GM12878 (cell line): ENCODE measurements around the gene PGC. TPM values are rescaled to one million over a fixed set of nuclear protein-coding genes. Genes with fewer than 3 reads are reported as not detected.
A peak's percentile ranks its signal among the peaks of the same experiment; 100 is the strongest.

Experiments
- ASH2L ChIP-seq: fragments of 300-600, 200-600 bp; sonication (generic); IDR thresholded peaks from 2 replicates; pipeline ENCODE4 v1.6.1; 2017; ENCODE audit warnings: low read depth, mild to moderate bottlenecking, borderline replicate concordance
- ATF3 ChIP-seq: IDR thresholded peaks from 2 replicates; pipeline ENCODE4 v1.6.1; 2011; ENCODE audit warnings: low read depth, mild to moderate bottlenecking, low read length, moderate library complexity, borderline replicate concordance; ENCODE audit errors: extremely low read depth
- CBX3 ChIP-seq: fragments of 200-600 bp; sonication (generic); IDR thresholded peaks from 2 replicates; pipeline ENCODE4 v1.6.1; 2016; ENCODE audit warnings: low read depth, borderline replicate concordance
- ETV6 ChIP-seq, 2 experiments: fragments of 450-650 bp in 1 of 2; IDR thresholded peaks in 1 of 2; conservative IDR thresholded peaks in 1 of 2; 2 replicates each; pipeline ENCODE4 v1.6.1; 2014; ENCODE audit warnings: antibody characterized with exemption in 1 of 2, borderline replicate concordance in 1 of 2, low read depth in 1 of 2, mild to moderate bottlenecking in 1 of 2, moderate library complexity in 1 of 2
- IKZF1 ChIP-seq: fragments of 450-650 bp; conservative IDR thresholded peaks from 2 replicates; pipeline ENCODE4 v1.6.1; 2017; ENCODE audit warnings: antibody characterized with exemption, mild to moderate bottlenecking
- IRF4 ChIP-seq: IDR thresholded peaks from 2 replicates; pipeline ENCODE4 v1.6.1; 2011; ENCODE audit warnings: low read depth, low read length
- JUNB ChIP-seq: IDR thresholded peaks from 2 replicates; pipeline ENCODE4 v1.6.1; 2016; ENCODE audit warnings: antibody characterized with exemption, mild to moderate bottlenecking
- NFXL1 ChIP-seq: fragments of 450-650 bp; IDR thresholded peaks from 2 replicates; pipeline ENCODE4 v1.6.1; 2017; ENCODE audit warnings: antibody characterized with exemption, mild to moderate bottlenecking, borderline replicate concordance
- NR2C1 ChIP-seq: fragments of 450-650 bp; IDR thresholded peaks from 2 replicates; pipeline ENCODE4 v1.6.1; 2017; ENCODE audit warnings: antibody characterized with exemption, mild to moderate bottlenecking, moderate library complexity
- RAD51 ChIP-seq: fragments of 450-650 bp; IDR thresholded peaks from 2 replicates; pipeline ENCODE4 v1.6.1; 2016; ENCODE audit warnings: moderate library complexity, mild to moderate bottlenecking, inconsistent platforms
- RELA ChIP-seq: fragments of 450-650 bp; IDR thresholded peaks from 2 replicates; pipeline ENCODE4 v1.8.0; 2014; ENCODE audit warnings: borderline replicate concordance; ENCODE audit not compliant: partially characterized antibody
- TCF7 ChIP-seq: IDR thresholded peaks from 2 replicates; pipeline ENCODE4 v1.6.1; 2014; ENCODE audit warnings: antibody characterized with exemption, borderline replicate concordance
- YY1 ChIP-seq: IDR thresholded peaks from 2 replicates; pipeline ENCODE4 v1.6.1; 2011; ENCODE audit warnings: low read depth, mild to moderate bottlenecking, low read length
- ZNF687 ChIP-seq: fragments of 450-650 bp; IDR thresholded peaks from 2 replicates; pipeline ENCODE4 v1.6.1; 2017; ENCODE audit warnings: mild to moderate bottlenecking, moderate library complexity
- polyA plus RNA-seq, 11 experiments: library from polyadenylated mRNA; depleted of rRNA in 4 of 11; unstranded in 6 of 11; stranded (reverse) in 5 of 11; fragments of >200 nt; fragmentation: Nextera tagmentation in 4 of 11; fragmentation: Illumina TruSeq in 1 of 11; extraction: Ambion mirVana in 4 of 11; extraction: Trizol in 1 of 11; gene quantifications; 1 replicate in 1 of 11; 2 replicates in 10 of 11; pipeline versions ENCODE4 v1.2.1 to v1.2.3, GENCODE V29; 2011 to 2016; ENCODE audit warnings: inconsistent platforms in 2 of 11, missing spikeins in 2 of 11, low read depth in 1 of 11
- total RNA-seq, 4 experiments: library from RNA; depleted of rRNA in 3 of 4; stranded (reverse); fragments of >200 nt in 3 of 4; fragmentation: Illumina TruSeq in 1 of 4; extraction: Trizol in 1 of 4; gene quantifications; 2 replicates each; pipeline versions ENCODE4 v1.2.1 to v1.2.3, GENCODE V29; 2013 to 2021
- TF ChIP-seq, protein P1 (sequence below), 3 experiments: IDR thresholded peaks in 2 of 3; conservative IDR thresholded peaks in 1 of 3; 2 replicates each; pipeline ENCODE4 v1.5.1; 2011; ENCODE audit warnings: low read depth in 3 of 3, low read length in 3 of 3, mild to moderate bottlenecking in 3 of 3, control low read depth in 2 of 3, moderate library complexity in 2 of 3, inconsistent platforms in 1 of 3, mixed read lengths in 1 of 3; ENCODE audit not compliant: control insufficient read depth in 2 of 3, insufficient read depth in 1 of 3; ENCODE audit errors: extremely low read depth in 1 of 3
- TF ChIP-seq, protein P2 (sequence below): fragments of 450-650 bp; formaldehyde crosslinking; IDR thresholded peaks from 2 replicates; pipeline ENCODE4 v1.5.0; 2022; ENCODE audit warnings: mild to moderate bottlenecking, missing genetic modification characterization
- TF ChIP-seq, protein P3 (sequence below): IDR thresholded peaks from 2 replicates; pipeline ENCODE4 v1.6.1; 2011; ENCODE audit warnings: low read depth, low read length, improper control_type of control experiment, borderline replicate concordance

Gene PGC
- total and polyA plus RNA-seq, 10 of the 15 experiments (the other 5 are each of a cell fraction or from before 2014, with no cell fraction given): 0.26 TPM; not detected in 9

DNA sequence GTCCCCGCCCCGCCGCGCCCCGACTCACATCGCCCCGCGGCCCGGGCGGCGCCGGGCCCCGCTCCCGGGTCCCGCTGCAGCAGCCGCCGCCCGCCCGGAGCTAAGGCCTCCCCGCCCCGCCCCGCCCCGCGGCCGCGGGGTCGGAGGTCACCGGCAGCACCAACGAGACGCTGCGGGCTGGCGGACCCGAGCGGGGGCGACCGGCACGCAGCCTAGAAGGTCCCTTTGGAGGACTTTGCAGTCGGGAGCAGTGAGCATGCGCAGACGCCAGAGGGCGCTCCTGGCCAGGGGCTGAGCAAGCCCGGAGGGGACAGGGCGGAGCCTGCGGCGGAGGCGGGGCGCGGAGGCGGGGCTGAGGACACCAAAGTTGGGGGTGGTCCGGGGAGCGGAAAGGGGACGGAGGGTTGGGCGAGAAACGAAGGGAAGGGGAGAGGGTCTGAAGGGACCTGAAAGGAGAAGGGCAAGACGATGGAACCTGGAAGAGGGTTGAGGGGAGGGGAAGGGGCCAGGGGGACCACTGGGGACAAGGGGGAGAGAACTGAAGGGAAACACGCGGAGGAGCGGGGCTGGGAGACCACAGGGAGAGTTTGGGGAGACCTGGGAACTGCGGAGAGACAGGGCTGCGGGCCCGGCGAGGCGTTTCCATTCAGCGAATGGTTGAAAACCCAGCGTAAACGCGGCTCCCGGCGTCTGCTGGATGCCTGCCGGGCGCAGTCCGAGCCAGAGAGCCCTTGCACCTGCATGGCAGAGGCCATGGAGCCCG lies 32.8 kb upstream of the PGC start, which contains the start of gene FRS3 (continued):
- TF ChIP-seq ZNF687 (no peak), YY1 (peak; percentile 79), IRF4 (no peak), JUNB (no peak), NR2C1 (peak; percentile 97), ATF3 (no peak), CBX3 (no peak), IKZF1 (peak; percentile 81), ASH2L (no peak), RAD51 (no peak), NFXL1 (no peak), TCF7 (no peak), RELA (peak; percentile 92), ETV6 (conservative IDR thresholded peaks at IDR 0.05 in 1 of 2, IDR thresholded peaks at IDR 0.05 in 1 of 2; ENCODE audit: borderline replicate concordance in 1 of 2, low read depth in 1 of 2) (no peak)
- TF ChIP-seq, protein P1, sequence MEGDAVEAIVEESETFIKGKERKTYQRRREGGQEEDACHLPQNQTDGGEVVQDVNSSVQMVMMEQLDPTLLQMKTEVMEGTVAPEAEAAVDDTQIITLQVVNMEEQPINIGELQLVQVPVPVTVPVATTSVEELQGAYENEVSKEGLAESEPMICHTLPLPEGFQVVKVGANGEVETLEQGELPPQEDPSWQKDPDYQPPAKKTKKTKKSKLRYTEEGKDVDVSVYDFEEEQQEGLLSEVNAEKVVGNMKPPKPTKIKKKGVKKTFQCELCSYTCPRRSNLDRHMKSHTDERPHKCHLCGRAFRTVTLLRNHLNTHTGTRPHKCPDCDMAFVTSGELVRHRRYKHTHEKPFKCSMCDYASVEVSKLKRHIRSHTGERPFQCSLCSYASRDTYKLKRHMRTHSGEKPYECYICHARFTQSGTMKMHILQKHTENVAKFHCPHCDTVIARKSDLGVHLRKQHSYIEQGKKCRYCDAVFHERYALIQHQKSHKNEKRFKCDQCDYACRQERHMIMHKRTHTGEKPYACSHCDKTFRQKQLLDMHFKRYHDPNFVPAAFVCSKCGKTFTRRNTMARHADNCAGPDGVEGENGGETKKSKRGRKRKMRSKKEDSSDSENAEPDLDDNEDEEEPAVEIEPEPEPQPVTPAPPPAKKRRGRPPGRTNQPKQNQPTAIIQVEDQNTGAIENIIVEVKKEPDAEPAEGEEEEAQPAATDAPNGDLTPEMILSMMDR (IDR thresholded peaks at IDR 0.05 in 2 of 3, conservative IDR thresholded peaks at IDR 0.05 in 1 of 3; ENCODE audit: control insufficient read depth in 2 of 3, extremely low read depth in 1 of 3, insufficient read depth in 1 of 3, low read depth in 3 of 3, low read length in 3 of 3): peak; percentile 94 to 99 (median 97); a peak in 5 of 6 replicates
- TF ChIP-seq, protein P2, sequence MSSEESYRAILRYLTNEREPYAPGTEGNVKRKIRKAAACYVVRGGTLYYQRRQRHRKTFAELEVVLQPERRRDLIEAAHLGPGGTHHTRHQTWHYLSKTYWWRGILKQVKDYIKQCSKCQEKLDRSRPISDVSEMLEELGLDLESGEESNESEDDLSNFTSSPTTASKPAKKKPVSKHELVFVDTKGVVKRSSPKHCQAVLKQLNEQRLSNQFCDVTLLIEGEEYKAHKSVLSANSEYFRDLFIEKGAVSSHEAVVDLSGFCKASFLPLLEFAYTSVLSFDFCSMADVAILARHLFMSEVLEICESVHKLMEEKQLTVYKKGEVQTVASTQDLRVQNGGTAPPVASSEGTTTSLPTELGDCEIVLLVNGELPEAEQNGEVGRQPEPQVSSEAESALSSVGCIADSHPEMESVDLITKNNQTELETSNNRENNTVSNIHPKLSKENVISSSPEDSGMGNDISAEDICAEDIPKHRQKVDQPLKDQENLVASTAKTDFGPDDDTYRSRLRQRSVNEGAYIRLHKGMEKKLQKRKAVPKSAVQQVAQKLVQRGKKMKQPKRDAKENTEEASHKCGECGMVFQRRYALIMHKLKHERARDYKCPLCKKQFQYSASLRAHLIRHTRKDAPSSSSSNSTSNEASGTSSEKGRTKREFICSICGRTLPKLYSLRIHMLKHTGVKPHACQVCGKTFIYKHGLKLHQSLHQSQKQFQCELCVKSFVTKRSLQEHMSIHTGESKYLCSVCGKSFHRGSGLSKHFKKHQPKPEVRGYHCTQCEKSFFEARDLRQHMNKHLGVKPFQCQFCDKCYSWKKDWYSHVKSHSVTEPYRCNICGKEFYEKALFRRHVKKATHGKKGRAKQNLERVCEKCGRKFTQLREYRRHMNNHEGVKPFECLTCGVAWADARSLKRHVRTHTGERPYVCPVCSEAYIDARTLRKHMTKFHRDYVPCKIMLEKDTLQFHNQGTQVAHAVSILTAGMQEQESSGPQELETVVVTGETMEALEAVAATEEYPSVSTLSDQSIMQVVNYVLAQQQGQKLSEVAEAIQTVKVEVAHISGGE: no peak
- TF ChIP-seq, protein P3, sequence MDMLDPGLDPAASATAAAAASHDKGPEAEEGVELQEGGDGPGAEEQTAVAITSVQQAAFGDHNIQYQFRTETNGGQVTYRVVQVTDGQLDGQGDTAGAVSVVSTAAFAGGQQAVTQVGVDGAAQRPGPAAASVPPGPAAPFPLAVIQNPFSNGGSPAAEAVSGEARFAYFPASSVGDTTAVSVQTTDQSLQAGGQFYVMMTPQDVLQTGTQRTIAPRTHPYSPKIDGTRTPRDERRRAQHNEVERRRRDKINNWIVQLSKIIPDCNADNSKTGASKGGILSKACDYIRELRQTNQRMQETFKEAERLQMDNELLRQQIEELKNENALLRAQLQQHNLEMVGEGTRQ: no peak
